PC-3 (cell line): ENCODE results near the gene PRUNE2. TPM values are rescaled to one million over a fixed set of nuclear protein-coding genes. Genes with fewer than 3 reads are reported as not detected.

Experiments
- ATAC-seq: fragments of 200-7000 bp; cut with Tn5 transposase; 2 replicates; pipeline ENCODE4 v1.9.1; 2020; ENCODE audit warnings: mild to moderate bottlenecking, moderate library complexity
- BruUV-seq: library from RNA; stranded (reverse); fragments of 400-500 nt; replicated peaks from 2 replicates; lab custom pipeline; 2021; lab: Mats Ljungman, UMichigan
- CTCF ChIA-PET: fragments of 300-600 bp; sonication (Branson Sonifier 250); formaldehyde crosslinking; loops from one replicate; lab custom pipeline; 2022; ENCODE audit warnings: antibody characterized with exemption; lab: Charles Lee
- POLR2A ChIA-PET: fragments of 300-600 bp; sonication (Branson Sonifier 250); formaldehyde crosslinking; loops from one replicate; lab custom pipeline; 2022; ENCODE audit warnings: antibody characterized with exemption; ENCODE audit not compliant: unreplicated experiment; lab: Charles Lee
- DNase-seq: peaks from one replicate; pipeline ENCODE4 v3.0.0-alpha.2; 2015
- H2AFZ ChIP-seq: fragments of 300-600 bp; sonication (generic); 2 replicates; pipeline ENCODE4 v1.6.0; 2016; ENCODE audit warnings: antibody characterized with exemption, low read length
- H3F3A ChIP-seq: fragments of 300-600 bp; sonication (generic); one replicate; pipeline ENCODE4 v1.6.0; 2017; ENCODE audit warnings: antibody characterized with exemption, low read length, control low read depth, mild to moderate bottlenecking; ENCODE audit not compliant: unreplicated experiment
- H3K27ac ChIP-seq: fragments of 300-600 bp; sonication (generic); 2 replicates; pipeline ENCODE4 v1.5.1; 2016; ENCODE audit warnings: mild to moderate bottlenecking, low read length
- H3K27me3 ChIP-seq: fragments of 300-600 bp; sonication (generic); 2 replicates; pipeline ENCODE4 v1.6.1; 2016; ENCODE audit warnings: low read length, mixed read lengths
- H3K36me3 ChIP-seq: fragments of 300-600 bp; sonication (generic); 2 replicates; pipeline ENCODE4 v1.6.1; 2016; ENCODE audit warnings: low read depth, mixed run types, low read length, mixed read lengths
- H3K4me1 ChIP-seq: fragments of 300-600 bp; sonication (generic); 2 replicates; pipeline ENCODE4 v1.5.1; 2016; ENCODE audit warnings: low read length; ENCODE audit not compliant: insufficient read depth
- H3K4me2 ChIP-seq: fragments of 300-600 bp; sonication (generic); 2 replicates; pipeline ENCODE4 v1.6.0; 2016; ENCODE audit warnings: low read length
- H3K4me3 ChIP-seq: fragments of 300-600 bp; sonication (generic); 2 replicates; pipeline ENCODE4 v1.5.1; 2016; ENCODE audit warnings: mild to moderate bottlenecking, low read length, mixed read lengths
- H3K79me2 ChIP-seq: fragments of 300-600 bp; sonication (generic); 2 replicates; pipeline ENCODE4 v1.6.1; 2017; ENCODE audit warnings: low read length, mixed read lengths
- H3K9ac ChIP-seq: fragments of 300-600 bp; sonication (generic); 2 replicates; pipeline ENCODE4 v1.6.0; 2016; ENCODE audit warnings: mild to moderate bottlenecking, low read length
- H3K9me2 ChIP-seq: fragments of 300-600 bp; sonication (generic); replicated peaks from 2 replicates; pipeline ENCODE4 v1.6.1; 2016; ENCODE audit warnings: mixed run types, low read length, mixed read lengths
- H3K9me3 ChIP-seq: fragments of 300-600 bp; sonication (generic); 2 replicates; pipeline ENCODE4 v1.6.1; 2016; ENCODE audit warnings: low read length, mixed read lengths
- H4K20me1 ChIP-seq: fragments of 300-600 bp; sonication (generic); 2 replicates; pipeline ENCODE4 v1.6.1; 2016; ENCODE audit warnings: low read length, mixed read lengths
- EZH2 ChIP-seq: fragments of 300-600 bp; sonication (generic); IDR thresholded peaks from one replicate; pipeline ENCODE4 v1.6.1; 2017; ENCODE audit warnings: antibody characterized with exemption, mild to moderate bottlenecking, low read length; ENCODE audit not compliant: unreplicated experiment
- EZH2phosphoT487 ChIP-seq: fragments of 300-600 bp; sonication (generic); IDR thresholded peaks from 2 replicates; pipeline ENCODE4 v1.6.1; 2018; ENCODE audit warnings: mild to moderate bottlenecking, antibody characterized with exemption, low read length, borderline replicate concordance
- intact Hi-C: fragments of 100-400 bp; cut with micrococcal nuclease; formaldehyde crosslinking; loops from 2 replicates; pipeline ENCODE4 v1.9.0; 2023
- total RNA-seq: library from RNA; depleted of rRNA; stranded (reverse); fragments of >200 nt; gene quantifications from 2 replicates; pipeline ENCODE4 v1.2.3, GENCODE V29; 2014
- TF ChIP-seq, protein P1 (sequence below): fragments of 300-600 bp; sonication (generic); conservative IDR thresholded peaks from 2 replicates; pipeline ENCODE4 v1.5.1; 2017; ENCODE audit warnings: antibody characterized with exemption, low read depth, mild to moderate bottlenecking, low read length

The PRUNE2 gene
- total RNA-seq, 1 experiment from 2014 or later = not detected

DNA sequence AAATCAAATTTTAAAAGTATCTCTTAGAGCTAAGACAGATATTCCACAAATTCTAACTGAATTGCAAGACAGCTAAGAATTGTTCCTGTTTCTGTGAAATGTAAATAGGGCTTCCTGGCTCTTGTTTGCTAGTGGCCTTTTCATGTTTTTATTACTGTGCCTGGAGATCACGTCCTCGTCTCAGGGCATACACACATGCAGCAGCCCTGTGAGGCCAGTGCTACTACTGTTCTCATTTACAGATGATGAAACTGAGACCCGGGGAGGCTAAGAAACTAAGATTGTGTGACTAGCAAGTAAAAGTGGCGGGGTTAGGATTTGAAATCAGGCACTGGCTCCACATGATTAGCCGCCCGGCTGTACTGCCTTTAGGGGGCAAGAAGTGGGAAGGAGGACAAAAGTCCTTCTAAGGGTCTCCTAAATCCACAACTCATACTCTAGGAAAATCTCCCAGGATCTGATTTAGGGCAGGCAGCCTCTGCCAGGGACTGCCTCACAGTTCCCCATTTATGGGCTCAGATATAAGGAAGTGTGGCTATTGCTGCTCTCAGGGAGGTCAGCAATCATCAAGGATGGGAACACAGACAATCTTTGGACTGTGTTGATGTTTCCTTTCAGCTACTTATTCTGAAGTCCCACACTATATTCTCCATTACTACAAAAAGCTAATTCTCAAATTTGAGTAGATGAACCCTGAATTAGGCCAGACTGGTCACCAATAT lies 7.9 kb downstream of the PRUNE2 start:
- intact Hi-C loops = no loop called here
- no peaks in the 10 kb centered on the region for H4K20me1 ChIP-seq
- no peak for DNase-seq
- ChIA-PET CTCF (no interaction called here), POLR2A (no interaction called here)
- no peaks in the 10 kb centered on the region for H3K79me2 ChIP-seq
- no peaks in the 10 kb centered on the region for H3K36me3 ChIP-seq
- no peaks in the 10 kb centered on the region for H3K4me1 ChIP-seq
- H3K9me2 ChIP-seq = no peaks in the 10 kb centered on the region
- no peaks in the 10 kb centered on the region for H3F3A ChIP-seq
- H2AFZ ChIP-seq = no peak overlapping the region
- no peak overlapping the region for H3K4me3 ChIP-seq
- H3K4me2 ChIP-seq = no peak overlapping the region
- no peak overlapping the region for H3K9ac ChIP-seq
- H3K9me3 ChIP-seq = no peaks in the 10 kb centered on the region
- peaks cover 39% of the 10 kb centered on the region for H3K27me3 ChIP-seq
- no peak overlapping the region for H3K27ac ChIP-seq
- no TSS peak for BruUV-seq
- no peak for ATAC-seq
- TF ChIP-seq EZH2phosphoT487 (no peak), EZH2 (no peak)
- TF ChIP-seq, protein P1, sequence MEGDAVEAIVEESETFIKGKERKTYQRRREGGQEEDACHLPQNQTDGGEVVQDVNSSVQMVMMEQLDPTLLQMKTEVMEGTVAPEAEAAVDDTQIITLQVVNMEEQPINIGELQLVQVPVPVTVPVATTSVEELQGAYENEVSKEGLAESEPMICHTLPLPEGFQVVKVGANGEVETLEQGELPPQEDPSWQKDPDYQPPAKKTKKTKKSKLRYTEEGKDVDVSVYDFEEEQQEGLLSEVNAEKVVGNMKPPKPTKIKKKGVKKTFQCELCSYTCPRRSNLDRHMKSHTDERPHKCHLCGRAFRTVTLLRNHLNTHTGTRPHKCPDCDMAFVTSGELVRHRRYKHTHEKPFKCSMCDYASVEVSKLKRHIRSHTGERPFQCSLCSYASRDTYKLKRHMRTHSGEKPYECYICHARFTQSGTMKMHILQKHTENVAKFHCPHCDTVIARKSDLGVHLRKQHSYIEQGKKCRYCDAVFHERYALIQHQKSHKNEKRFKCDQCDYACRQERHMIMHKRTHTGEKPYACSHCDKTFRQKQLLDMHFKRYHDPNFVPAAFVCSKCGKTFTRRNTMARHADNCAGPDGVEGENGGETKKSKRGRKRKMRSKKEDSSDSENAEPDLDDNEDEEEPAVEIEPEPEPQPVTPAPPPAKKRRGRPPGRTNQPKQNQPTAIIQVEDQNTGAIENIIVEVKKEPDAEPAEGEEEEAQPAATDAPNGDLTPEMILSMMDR = no peak

DNA sequence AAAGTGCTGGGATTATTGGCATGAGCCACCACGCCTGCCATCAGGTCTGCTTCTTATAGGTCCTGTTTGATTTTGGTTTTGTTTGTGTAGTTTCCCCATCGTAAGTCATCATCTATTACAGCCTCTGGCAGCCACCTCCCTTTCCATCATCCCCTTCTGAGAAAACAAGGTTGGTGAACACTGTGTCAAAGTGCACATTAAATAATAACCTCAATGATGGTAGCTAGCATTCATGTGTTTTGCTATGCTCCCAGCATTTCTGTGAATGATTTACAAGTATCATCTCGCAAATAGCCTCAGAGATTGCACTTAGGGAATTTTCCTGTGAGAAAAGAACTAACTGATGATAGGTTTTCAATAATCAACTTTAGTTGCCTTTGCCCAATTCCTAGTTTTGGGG lies 9.9 kb downstream of the PRUNE2 start:
- BruUV-seq = no TSS peak
- H3K4me2 ChIP-seq = no peak overlapping the region
- ChIA-PET POLR2A (no interaction called here), CTCF (no interaction called here)
- no peaks in the 10 kb centered on the region for H3K79me2 ChIP-seq
- no peaks in the 10 kb centered on the region for H3K9me2 ChIP-seq
- TF ChIP-seq EZH2phosphoT487 = no peak
- TF ChIP-seq, protein P1 = no peak
- TF ChIP-seq EZH2 = no peak
- no peaks in the 10 kb centered on the region for H3K4me1 ChIP-seq
- no peak overlapping the region for H3K9ac ChIP-seq
- no peak overlapping the region for H3K4me3 ChIP-seq
- H3K27me3 ChIP-seq = peaks cover 22% of the 10 kb centered on the region
- no peaks in the 10 kb centered on the region for H3K9me3 ChIP-seq
- ATAC-seq = no peak
- H3F3A ChIP-seq = no peaks in the 10 kb centered on the region
- H3K36me3 ChIP-seq = no peaks in the 10 kb centered on the region
- no peak overlapping the region for H3K27ac ChIP-seq
- no peak for DNase-seq
- no peak overlapping the region for H2AFZ ChIP-seq
- intact Hi-C loops = no loop called here
- H4K20me1 ChIP-seq = no peaks in the 10 kb centered on the region

DNA sequence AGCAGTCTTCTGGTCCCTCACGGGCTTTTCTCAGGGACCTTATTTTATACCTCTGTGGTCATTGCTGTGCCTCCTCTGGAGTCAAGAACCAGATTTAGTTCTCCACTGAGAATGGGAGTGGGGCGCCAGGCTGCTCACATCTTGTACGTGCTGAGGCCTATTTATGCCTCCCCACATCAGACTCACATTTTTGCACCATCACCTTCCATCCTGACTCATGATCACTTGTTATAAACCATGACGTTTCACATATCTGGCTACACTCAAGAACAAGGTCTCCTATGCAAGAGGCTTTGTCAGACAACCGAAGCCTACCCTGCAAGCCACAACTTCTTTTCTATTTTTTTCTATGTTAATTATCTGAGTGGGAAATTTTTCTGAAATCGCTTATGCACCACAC lies 10.7 kb downstream of the PRUNE2 start:
- Histone ChIP-seq H3K4me3 (no peak overlapping the region), H3K27me3 (peaks cover 22% of the 10 kb centered on the region), H3K36me3 (no peaks in the 10 kb centered on the region), H3K79me2 (no peaks in the 10 kb centered on the region), H3F3A (no peaks in the 10 kb centered on the region), H2AFZ (no peak overlapping the region), H3K9me2 (no peaks in the 10 kb centered on the region), H3K4me1 (no peaks in the 10 kb centered on the region), H3K27ac (no peak overlapping the region), H4K20me1 (no peaks in the 10 kb centered on the region), H3K9ac (no peak overlapping the region), H3K4me2 (no peak overlapping the region), H3K9me3 (no peaks in the 10 kb centered on the region)
- DNase-seq (no peak), ATAC-seq (no peak)
- BruUV-seq = no TSS peak
- ChIA-PET POLR2A (no interaction called here), CTCF (no interaction called here)
- TF ChIP-seq EZH2phosphoT487 (no peak), EZH2 (no peak)
- TF ChIP-seq, protein P1 = no peak
- intact Hi-C loops = no loop called here
